ENCODE measurements around the gene CACNB2.

DNA sequence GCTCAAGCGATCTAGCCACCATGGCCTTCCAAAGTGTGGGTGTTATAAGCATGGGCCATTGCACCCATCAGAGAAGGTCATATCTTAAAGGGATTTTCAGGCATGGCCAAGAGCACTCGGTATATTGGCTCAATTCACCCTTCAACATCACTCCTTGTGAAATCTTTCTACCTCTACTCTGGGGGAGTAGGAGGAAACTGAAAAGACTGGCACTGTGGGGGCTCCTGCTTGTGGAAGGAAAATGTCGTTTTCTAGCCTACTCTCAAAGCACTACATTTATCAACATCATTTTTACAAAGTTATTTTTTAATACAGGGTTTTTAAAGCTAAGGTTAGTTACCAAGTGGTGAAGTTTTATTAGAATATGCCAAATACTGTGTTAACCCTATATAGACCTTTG, 42.0 kb upstream of the CACNB2 start:
- TF ChIP-seq, protein P1, sequence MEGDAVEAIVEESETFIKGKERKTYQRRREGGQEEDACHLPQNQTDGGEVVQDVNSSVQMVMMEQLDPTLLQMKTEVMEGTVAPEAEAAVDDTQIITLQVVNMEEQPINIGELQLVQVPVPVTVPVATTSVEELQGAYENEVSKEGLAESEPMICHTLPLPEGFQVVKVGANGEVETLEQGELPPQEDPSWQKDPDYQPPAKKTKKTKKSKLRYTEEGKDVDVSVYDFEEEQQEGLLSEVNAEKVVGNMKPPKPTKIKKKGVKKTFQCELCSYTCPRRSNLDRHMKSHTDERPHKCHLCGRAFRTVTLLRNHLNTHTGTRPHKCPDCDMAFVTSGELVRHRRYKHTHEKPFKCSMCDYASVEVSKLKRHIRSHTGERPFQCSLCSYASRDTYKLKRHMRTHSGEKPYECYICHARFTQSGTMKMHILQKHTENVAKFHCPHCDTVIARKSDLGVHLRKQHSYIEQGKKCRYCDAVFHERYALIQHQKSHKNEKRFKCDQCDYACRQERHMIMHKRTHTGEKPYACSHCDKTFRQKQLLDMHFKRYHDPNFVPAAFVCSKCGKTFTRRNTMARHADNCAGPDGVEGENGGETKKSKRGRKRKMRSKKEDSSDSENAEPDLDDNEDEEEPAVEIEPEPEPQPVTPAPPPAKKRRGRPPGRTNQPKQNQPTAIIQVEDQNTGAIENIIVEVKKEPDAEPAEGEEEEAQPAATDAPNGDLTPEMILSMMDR (conservative IDR thresholded peaks at IDR 0.05; ENCODE audit: low read depth, low read length), result no peak
- TF ChIP-seq EZH2 (IDR thresholded peaks at IDR 0.05; ENCODE audit: borderline replicate concordance, low read depth, low read length, poor library complexity, severe bottlenecking), result no peak
